ENCODE data around the gene FBXO3. TPM values are rescaled to one million over a fixed set of nuclear protein-coding genes. Genes with fewer than 3 reads are reported as not detected.
"Not testable (repeated sequence)": the region's sequence is repeated elsewhere in the genome, so short reads cannot be mapped to it uniquely, and the experiment has no call there.

Gene FBXO3, protein sequence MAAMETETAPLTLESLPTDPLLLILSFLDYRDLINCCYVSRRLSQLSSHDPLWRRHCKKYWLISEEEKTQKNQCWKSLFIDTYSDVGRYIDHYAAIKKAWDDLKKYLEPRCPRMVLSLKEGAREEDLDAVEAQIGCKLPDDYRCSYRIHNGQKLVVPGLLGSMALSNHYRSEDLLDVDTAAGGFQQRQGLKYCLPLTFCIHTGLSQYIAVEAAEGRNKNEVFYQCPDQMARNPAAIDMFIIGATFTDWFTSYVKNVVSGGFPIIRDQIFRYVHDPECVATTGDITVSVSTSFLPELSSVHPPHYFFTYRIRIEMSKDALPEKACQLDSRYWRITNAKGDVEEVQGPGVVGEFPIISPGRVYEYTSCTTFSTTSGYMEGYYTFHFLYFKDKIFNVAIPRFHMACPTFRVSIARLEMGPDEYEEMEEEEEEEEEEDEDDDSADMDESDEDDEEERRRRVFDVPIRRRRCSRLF
- 10 to 100 TPM; 27.8 to 36.3 (median 28.7) TPM for total RNA-seq

DNA sequence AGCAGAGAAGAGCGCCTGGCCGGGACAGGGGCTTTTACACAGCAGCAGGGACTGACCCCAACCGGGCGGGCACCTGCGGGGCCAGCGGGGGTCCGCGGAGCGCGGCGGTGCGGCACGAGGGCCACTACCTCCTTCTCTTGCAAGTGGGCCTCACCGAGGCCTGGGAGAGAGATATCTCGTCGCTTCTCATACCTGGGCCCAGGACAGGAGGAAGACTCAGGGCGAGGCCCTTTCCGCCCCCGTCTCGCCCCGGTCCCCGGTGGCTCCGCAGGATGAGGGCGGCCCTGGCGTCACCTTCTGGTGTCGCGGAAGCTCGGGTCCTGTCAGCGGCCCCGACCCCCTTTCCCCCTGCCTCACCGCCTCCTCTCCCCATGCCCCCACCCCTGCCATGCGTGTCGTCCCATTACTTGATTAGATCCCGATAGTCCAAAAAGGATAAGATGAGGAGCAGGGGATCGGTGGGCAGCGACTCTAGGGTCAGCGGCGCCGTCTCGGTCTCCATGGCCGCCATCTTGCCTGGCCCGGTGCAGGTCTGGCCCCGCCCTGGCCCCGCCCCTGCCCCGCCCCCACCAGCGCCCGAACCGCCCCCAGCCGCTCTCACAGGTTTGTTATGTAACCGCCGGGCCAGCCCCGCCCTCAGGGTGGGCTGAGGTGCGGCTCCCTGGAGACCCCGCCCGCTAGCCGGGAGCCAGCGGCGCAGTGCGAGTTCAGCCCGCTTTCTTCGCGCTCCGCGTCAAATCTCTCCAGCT, at the start of gene FBXO3:
FBXO3 (minus strand) TSS at position 534 of the 749 bp plus-strand sequence; CDS start at position 511, 23 bp downstream.
- H3K27ac ChIP-seq, result peak within 1 kb of the TSS; percentile 79 to 96 (median 90)
- H3K27me3 ChIP-seq, result no peaks in the 10 kb centered on the region
- no peaks in the 10 kb centered on the region for H3K9me3 ChIP-seq
- peaks cover 0 to 54% (median 28%) of the 10 kb centered on the region in 4 donors for H3K4me1 ChIP-seq
- peak; percentile 78 to 79 for DNase-seq (ENCODE audit: low spot score in 2 of 2)
- WGBS, 2 donors, result 0% methylated on average over 21 to 25 of the region's 64 CpGs
- peaks cover 0 to 11% (median 0%) of the 10 kb centered on the region in 3 donors for H3K36me3 ChIP-seq
- TF ChIP-seq, protein P1, sequence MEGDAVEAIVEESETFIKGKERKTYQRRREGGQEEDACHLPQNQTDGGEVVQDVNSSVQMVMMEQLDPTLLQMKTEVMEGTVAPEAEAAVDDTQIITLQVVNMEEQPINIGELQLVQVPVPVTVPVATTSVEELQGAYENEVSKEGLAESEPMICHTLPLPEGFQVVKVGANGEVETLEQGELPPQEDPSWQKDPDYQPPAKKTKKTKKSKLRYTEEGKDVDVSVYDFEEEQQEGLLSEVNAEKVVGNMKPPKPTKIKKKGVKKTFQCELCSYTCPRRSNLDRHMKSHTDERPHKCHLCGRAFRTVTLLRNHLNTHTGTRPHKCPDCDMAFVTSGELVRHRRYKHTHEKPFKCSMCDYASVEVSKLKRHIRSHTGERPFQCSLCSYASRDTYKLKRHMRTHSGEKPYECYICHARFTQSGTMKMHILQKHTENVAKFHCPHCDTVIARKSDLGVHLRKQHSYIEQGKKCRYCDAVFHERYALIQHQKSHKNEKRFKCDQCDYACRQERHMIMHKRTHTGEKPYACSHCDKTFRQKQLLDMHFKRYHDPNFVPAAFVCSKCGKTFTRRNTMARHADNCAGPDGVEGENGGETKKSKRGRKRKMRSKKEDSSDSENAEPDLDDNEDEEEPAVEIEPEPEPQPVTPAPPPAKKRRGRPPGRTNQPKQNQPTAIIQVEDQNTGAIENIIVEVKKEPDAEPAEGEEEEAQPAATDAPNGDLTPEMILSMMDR (IDR thresholded peaks at IDR 0.05), result no peak
- TF ChIP-seq EP300 (IDR thresholded peaks at IDR 0.05) (peak in 1 of 2 donors; percentile 83), POLR2A (IDR thresholded peaks at IDR 0.05) (peak in 1 of 2 donors; percentile 65)
- H3K4me3 ChIP-seq, result peak within 1 kb of the TSS; percentile 85 to 94 (median 88)

DNA sequence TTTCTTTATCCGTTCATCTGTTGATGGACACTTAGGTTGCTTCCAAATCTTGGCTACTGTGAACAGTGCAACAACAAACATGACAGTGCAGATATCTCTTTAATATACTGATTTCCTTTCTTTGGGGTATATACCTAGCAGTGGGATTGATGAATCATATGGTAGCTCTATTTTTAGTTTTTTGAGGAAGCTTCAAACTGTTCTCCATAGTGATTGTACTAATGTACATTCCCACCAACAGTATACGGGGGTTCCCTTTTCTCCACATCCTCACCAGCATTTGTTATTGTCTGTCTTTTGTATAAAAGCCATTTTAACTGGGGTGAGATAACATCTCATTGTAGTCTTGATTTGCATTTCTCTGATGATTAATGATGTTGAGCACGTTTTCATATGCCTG, 48.7 kb upstream of the FBXO3 start:
- not testable (repeated sequence) for H3K36me3 ChIP-seq; H3K9me3 ChIP-seq; H3K4me3 ChIP-seq; H3K27ac ChIP-seq; DNase-seq (ENCODE audit: low spot score in 2 of 2); H3K4me1 ChIP-seq
- 56 to 57% methylated on average over 3 of the region's 3 CpGs for WGBS, 2 donors
- H3K27me3 ChIP-seq, result peaks cover 0 to 36% of the 10 kb centered on the region in 2 donors

DNA sequence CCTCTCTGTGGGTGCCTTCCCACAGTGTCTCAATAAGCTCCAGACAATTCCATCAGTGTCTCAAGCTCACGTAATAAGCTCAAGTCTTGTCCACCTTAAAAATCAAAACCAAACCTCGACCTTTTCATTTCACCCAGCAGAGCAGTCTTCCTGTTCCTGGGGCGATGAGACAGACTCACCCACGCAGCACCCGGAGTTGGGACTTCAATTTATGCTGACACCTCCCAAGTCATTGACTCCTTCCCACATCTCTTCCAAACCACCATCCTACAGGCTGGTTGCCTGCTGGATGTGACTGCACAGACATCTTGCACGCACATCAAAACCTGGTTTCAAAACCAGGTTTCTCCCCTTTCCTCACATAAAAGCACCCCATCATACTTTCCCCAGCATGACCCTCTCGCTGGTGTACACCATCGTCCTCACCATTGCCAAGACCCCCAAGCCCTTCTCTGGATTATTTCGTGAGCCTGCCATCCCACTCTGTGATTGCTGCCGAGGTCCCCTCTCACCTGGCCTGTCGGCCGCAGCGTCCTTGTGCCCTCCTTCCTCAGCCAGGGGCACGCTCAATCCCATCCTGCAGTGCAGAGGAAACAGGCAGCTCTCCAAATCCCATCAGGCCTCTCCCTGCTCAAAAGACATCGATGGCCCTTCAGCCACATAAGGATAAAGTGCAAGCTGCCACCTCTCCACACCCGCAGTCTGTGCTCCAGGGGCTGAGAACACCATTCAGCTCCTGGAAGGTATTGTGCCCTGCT, 45.1 kb upstream of the FBXO3 start:
- H3K27ac ChIP-seq, result no peak overlapping the region
- DNase-seq (ENCODE audit: low spot score in 2 of 2), result no peak
- H3K36me3 ChIP-seq, result no peaks in the 10 kb centered on the region
- H3K27me3 ChIP-seq, result peaks cover 0 to 25% of the 10 kb centered on the region in 2 donors
- no peaks in the 10 kb centered on the region for H3K4me1 ChIP-seq
- WGBS, 2 donors, result 60 to 70% methylated on average over 16 of the region's 16 CpGs
- H3K9me3 ChIP-seq, result no peaks in the 10 kb centered on the region
- TF ChIP-seq EP300 (IDR thresholded peaks at IDR 0.05), result no peak
- H3K4me3 ChIP-seq, result no peak overlapping the region

DNA sequence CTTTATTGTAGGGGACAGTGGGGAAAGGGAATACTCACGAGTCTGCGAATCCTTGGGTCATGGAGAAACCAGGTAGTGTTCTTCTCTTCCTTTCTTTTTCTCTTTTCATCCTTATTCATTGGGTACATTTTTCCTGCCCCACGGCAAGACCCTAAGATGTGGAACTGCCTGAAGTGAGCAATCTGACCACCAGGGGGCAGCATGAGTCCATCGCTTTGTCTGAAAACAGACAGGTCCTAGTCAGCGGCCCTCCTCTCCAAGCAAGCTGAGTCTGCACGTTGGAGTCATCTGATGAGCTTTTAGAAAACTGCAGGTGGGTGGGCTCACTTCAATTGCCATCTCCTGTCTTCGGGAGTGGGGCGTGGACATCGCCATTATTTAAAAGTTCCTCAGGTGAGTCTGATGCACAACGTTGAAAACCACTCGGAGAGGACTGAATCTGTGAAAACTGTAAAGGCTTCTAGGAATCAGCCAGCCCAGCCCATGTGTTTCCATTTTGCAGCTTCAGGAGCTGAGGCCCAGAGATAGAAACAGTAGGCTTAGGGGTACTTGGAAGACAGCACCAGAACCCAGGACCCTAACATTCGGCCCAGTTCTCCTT, 34.0 kb upstream of the FBXO3 start:
- Histone ChIP-seq H3K36me3 (no peaks in the 10 kb centered on the region), H3K4me1 (peaks cover 0 to 5% (median 0%) of the 10 kb centered on the region in 4 donors), H3K4me3 (no peak overlapping the region), H3K27ac (no peak overlapping the region), H3K27me3 (no peaks in the 10 kb centered on the region), H3K9me3 (no peaks in the 10 kb centered on the region)
- peak; percentile 80 to 89 for DNase-seq (ENCODE audit: low spot score in 2 of 2)
- WGBS, 2 donors, result 20 to 21% methylated on average over 12 of the region's 12 CpGs
- no peak for TF ChIP-seq POLR2A (IDR thresholded peaks at IDR 0.05)
- TF ChIP-seq, protein P1 (IDR thresholded peaks at IDR 0.05), result peak; percentile 80 to 96 (median 93)
- no peak for TF ChIP-seq EP300 (IDR thresholded peaks at IDR 0.05)

DNA sequence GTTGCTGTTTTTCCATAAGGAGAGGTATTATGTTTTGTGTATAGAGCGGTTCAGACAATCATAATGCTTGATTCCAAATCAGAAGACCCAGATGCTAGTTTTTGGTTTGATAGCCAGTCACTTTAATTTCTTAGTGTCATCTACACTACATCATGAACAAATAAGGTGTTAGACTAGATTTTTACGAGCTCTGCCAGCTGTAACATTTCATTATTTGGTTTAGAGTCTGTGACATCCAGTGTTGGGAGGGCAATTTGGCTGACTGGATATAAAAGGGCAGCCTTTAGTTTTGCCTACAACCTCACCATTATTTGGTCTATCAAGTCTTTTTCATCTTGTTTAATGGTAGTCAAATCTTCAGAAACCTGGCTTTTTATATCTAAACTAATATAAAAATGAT, 30.2 kb upstream of the FBXO3 start:
- H3K27me3 ChIP-seq, result peaks cover 0 to 21% of the 10 kb centered on the region in 2 donors
- no peak for TF ChIP-seq POLR2A (IDR thresholded peaks at IDR 0.05)
- TF ChIP-seq, protein P1 (IDR thresholded peaks at IDR 0.05), result no peak
- TF ChIP-seq EP300 (IDR thresholded peaks at IDR 0.05), result no peak
- no peaks in the 10 kb centered on the region for H3K9me3 ChIP-seq
- no peak overlapping the region for H3K4me3 ChIP-seq
- 81 to 83% methylated on average over 2 of the region's 2 CpGs for WGBS, 2 donors
- no peak for DNase-seq (ENCODE audit: low spot score in 2 of 2)
- H3K4me1 ChIP-seq, result peaks cover 0 to 18% (median 7%) of the 10 kb centered on the region in 4 donors
- no peaks in the 10 kb centered on the region for H3K36me3 ChIP-seq
- no peak overlapping the region for H3K27ac ChIP-seq

Measured in tibial nerve (tissue), 4 donors.